ENCODE results near the gene FAM168B.

FAM168B gene

GRCh38 chr2:131039535-131039907, 53.7 kb downstream of the FAM168B start:
- no peak for FAIRE-seq

DNA sequence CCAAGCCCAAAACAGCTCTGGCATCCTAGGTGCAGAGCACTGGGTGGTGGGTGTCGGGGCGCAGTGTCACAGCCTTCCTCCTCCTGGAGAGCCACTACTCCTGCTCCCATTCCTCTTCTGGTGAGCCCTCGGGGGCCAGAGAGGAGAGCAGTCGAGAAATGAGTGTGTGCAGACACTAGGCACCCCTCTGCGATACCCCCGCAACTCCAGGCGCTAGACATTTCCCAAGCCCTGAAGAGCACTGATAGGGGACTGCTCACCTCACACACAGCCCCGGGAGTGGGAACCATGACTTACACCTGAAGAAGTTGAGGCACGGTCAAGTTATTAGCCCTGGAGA, 54.2 kb downstream of the FAM168B start:
- no peak for FAIRE-seq

DNA sequence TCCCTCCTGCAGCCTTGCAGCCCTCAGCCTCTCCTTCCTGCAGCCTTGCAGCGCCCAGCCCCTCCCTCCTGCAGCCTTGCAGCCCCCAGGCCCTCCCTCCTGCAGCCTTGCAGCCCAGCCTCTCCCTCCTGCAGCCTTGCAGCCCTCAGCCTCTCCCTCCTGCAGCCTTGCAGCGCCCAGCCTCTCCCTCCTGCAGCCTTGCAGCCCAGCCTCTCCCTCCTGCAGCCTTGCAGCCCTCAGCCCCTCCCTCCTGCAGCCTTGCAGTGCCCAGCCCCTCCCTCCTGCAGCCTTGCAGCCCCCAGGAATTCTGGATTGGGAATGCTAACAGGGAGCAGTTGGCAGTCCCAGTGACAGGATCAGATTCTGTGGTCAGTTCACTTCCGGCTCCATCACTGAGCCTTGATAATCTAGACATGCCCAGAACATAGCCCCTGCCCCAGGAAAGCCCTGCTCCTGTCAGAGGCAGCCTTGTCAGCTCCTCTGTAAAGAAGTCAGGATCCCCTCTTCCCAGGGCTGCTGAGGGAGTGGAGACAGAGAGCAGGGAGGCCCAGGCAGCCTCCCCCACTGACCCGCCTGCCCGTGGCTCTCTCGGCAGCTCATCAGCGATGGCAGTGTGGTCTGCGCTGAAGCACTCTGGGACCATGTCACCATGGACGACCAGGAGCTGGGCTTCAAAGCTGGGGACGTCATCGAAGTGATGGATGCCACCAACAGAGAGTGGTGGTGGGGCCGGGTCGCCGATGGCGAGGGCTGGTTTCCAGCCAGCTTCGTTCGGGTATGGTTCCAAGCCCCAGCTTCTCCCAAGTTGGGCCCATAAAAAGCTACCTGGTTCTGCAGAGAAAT, 54.8 kb downstream of the FAM168B start:
- no peak for FAIRE-seq

- FAIRE-seq, result no peak
Measured at GRCh38 chr2:131037398-131038257, 55.6 kb downstream of the FAM168B start.

GRCh38 chr2:131036696-131037397, 56.4 kb downstream of the FAM168B start:
- FAIRE-seq, result no peak

DNA sequence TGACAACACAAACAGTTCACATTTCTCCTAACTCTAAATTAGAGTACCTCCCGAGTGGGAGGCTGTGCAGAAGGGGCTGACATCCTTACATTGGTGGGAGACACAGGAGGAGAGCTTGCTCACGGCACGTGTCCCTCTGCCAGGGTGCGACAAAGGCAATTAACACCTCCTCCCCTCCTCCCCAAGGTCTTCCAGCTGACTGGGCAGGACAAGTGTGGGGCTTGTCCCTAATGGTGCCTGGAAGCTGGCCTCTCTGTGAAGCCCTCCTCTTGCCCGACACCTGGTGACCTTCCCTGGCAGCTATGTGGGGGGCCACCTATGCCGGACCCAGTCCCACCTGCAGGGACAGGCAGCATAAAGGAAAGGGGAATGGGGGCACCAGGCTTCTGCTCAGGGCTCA, 57.0 kb downstream of the FAM168B start:
- FAIRE-seq, result no peak

DNA sequence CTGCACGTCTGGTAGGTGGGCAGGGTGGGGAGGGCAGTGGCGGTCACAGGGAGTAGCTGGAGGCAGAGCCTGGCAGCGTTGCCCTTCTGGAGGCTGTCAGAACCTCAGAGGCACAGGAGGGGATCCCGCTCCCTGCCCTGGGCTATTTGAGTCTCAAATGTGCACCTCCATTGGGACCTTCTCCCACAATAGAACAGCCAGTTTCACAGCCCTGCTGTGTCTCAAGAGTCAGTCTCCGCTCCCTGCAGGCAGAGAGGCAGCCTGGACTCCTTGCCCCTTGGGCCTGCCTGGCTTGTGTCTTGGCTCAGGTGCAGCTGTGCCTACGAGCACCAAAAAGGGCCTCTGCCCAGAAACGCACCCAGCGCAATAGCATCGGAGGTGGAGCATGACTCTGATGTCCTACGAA, 57.4 kb downstream of the FAM168B start:
- no peak for FAIRE-seq

DNA sequence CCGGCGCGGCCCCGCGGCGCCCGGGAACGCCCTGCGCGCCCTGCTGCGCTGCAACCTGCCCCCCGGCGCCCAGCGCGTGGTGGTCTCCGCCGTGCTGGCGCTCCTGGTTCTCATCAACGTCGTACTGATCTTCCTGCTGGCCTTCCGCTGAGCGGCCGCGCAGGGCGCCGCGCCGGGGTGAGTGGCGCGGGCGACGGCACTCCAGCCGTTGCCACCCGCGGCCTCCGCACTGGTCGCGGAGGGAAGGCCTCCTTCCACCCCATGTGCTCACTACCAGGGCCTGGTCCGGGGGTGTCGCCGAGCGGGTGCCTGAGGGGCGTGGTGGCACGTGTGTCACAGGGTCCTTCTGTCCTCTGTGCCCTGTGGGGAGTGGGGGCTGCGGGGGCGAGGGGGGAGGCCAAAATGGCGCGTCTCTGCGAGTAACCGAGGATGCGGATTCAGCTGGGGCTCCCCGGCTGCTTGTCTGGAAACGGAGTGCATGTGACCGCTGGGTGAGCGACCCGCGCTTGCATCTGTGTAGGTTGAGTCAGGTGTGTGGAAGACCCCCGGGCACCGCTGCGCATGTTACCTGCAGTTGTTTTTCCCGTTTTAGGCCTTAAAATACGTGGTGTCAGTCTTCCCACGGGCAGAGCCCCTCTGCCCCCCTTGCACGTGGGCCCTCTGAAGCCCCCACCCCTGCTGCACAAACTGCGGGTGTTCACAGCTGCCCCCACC, 58.0 kb downstream of the FAM168B start:
- no peak for FAIRE-seq

DNA sequence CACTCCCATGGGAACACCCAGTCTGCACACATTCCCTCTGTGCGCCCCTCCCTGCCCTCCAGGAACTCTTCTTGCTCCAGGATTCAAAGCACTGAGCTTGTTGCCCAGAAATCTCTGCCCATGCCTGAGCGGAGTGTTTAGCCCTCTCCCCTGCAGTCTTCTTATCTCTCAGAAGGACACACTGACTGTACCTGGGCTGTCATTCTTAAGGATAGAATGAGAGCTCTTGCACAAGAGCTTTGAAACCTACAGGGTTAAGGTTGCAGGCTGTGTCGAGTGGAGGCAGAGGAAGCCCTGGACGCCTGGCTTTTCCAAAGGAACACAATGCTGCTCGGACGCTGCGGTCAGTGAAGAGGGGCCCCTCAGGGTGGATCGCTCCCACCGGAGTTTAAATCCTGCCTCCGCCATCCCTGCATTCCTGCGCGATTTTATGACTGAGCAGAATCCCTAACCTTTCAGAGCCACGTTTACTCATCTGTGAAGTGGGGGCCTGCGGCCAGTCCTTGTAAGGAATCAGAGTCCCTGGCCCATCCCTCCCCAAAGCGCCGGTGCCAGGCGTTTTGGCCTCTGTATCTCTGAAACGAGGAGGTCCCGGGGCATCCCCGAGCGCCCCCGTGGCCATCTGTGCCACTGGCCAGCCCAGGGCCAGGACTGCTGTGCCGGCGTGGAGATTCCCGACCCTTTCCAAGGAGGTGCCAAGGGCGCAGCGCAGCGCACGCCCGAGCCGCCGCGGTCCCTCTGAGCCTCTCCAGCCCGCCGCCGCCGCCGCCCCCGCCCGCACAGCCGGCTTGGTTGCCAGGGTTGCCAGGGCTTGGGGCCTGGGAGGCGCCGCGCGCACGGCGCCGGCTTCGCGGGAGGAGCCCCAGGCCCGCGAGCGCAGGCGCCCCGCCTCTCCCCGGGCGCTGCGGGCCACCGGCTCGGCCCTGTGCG, 58.9 kb downstream of the FAM168B start:
- no peak for FAIRE-seq

DNA sequence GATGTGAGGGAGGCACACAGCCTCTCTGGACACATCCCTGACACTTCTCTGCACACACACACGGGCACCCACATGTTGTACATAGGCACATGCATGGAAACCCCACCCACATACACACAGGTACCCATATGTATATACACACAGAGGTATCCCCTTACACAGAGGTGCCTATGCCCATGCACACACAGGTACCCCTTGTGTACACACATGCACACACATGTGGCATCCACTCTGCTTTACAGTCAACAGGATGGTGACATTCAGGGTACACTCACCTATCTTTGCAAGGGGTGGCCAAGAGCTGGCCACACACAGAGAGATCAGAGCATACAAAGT, 59.5 kb downstream of the FAM168B start:
- no peak for FAIRE-seq

DNA sequence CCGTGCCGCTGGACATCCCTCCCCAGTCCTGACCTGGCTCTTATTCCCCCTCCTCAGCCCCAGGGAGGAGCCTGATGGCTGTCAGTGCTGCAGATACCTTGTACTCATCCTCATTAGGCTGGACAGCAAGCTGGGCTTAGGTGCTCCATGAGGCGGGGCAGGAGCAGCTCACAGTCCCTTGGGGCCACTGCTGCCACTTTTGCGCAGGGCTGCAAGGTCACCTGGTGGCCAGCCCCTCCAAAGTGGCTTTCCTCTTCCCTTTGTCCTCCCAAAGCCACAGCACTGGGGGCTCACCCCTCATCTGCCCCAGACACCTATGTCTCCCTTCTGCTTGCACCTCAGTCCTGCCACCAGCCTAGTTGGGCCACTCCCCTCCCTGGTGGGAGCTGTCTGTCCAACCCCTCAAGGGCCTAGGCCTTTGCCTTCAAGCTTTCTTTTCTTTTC, 60.8 kb downstream of the FAM168B start:
- no peak for FAIRE-seq

DNA sequence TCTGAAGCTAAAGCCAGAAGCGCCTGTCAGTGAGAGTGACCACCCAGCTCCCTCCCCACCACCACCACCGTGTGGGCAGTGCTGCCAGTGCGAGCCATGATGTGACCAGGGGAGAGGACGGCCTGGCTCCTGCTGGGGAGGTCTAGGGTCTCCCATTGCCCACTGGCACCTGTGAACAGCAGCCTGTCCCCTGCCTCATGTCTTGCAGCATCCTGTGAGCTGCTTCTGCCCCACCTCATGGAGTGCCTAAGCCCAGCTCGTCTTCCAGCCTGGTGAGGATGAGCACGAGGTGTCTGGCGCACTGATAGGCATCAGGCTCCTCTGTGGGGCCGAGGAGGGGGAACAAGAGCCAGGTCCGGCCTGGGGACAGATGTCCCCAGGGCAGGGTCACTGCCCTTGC, 61.4 kb downstream of the FAM168B start:
- FAIRE-seq, result no peak

DNA sequence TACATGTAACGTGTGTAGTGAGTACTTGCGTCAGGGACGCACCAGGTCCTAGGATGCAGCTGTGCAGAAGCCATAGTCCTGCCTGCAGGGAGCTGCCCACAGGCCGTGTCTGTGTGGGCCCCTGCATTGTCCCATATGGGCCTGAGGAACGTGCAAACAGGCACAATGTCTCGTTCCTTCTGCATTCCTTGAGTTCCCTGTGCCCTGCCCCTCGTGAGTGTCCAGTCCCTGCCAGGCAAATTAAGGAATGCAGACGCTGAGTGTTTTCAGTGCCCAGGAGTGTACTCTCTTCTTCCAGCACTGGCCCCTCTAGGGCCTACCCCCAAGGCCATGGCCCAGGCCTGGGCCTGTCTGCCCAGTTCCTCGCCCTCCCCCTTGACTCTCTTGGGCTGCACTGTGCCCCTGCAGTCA, 61.8 kb downstream of the FAM168B start:
- FAIRE-seq, result no peak

DNA sequence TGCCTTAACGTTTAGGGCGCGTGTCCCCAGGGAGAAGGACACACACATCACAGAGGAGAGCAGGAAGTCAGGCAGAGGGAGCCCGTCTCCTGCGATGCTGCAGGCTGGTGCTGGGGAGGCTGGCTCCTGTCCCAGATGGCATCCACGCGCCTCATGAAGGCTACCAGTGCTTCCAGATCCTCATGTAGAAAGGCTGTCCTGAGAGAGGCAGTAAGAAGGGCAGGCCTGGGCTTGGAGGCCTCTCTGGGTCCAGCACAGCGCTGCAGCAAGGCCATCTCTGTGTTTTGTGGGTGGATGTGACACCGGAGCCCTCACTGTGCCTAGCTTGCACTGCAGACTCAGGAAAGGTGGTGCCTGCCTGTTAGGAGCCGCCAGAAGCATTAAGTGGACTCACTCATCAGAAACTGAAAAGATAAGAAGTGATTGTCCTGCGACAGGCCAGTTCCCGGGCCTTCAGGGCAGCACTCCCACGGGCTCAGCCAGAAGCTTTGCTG, 62.7 kb downstream of the FAM168B start:
- no peak for FAIRE-seq

DNA sequence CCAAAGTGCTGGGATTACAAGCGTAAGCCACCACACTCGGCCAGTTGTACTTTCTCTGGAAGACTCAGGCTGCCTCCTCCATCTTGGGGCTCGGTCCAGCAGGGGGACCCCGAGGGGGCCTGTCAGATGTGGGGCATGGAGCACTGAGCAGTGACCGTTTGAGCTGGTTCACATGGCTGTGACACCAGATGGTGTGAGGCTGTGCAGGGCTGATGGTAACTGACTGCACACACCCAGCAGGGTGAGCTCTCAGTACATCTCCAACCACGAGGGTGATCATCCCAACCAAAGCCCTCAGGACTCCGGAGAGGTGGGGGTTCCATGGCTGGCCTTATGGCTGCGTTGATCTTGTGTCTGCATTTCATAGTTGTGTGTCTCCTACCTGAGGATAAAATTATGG, 63.4 kb downstream of the FAM168B start:
- FAIRE-seq, result no peak

DNA sequence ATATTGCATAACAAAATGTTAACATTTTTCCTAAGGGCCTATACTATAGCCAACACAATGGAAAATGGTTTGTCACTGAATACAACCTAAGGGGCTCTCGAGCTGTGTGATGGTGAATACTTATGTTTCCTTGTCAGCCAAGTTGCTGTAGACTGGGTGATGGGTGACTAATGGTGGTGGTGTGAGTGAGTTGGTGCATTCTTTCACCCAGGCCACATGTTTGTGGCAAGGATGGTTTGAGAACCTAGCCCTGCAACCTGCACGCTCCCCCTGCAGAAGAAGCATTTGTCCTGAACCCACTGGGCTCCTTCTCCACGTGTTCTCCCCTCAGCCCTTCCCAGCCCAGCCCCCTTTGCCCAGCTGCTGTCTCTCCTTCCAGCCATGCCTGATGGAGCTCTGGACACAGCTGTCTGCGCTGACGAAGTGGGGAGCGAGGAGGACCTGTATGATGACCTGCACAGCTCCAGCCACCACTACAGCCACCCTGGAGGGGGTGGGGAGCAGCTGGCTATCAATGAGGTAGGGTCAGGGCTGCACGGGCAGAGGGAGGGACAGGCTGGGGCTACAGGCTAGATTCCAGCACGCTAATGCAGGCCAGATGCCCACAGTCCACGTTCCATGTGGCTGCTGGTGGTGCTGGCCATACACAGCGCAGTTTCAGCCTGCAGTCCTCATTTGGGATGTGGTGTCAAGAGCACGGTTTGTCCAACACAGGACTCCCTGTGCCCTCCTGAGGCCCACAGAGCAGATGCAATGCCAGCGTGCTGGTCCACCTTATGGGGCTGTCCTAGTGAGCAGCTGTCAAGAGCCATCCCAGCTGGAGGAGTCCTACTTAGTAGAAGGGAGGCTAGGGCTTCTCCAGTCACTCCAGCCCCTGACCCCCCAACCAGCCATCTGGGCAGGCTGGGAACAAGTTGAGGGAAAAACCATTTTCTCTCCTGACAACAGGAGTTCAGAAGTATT, 65.4 kb downstream of the FAM168B start:
- no peak for FAIRE-seq

DNA sequence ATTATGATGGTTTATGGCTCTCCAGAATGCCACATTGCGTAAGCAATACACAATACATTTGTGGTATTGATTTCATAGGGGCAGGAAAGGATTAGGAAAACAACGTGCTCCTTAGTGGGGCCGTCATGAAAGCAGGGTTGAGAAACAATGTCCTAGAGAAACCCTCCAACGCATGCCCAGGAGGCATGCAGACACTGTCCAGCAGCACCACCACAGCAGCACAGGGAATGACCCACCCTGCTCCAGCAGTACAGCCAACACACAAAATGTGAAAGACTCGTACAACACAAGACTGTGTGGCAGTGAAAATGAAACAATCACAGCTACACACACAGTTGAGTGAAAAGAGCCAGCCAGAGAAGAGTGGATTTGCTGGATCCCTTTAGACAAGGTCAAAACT, 66.3 kb downstream of the FAM168B start:
- FAIRE-seq, result no peak

DNA sequence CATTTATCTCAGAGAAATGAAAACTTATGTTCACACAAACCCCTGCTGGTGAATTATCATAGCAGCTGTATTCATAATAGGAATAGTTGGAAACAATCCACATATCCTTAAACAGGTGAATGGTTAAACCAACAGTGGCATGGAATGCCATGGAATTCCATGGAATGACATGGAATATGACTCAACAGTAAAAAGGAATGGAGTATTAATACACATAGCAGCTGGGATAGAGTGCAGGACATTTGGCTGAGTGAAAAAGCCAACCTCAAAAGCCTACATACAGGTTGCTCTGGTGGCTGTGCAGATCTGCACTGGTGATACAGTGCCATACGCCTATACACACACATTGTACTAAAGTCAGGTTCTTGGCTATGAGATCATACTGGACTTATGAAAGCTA, 69.5 kb downstream of the FAM168B start:
- no peak for FAIRE-seq

- FAIRE-seq, result no peak
Measured at GRCh38 chr2:131022731-131023130, 70.5 kb downstream of the FAM168B start.
